ENCODE data around the gene FGB. TPM values are rescaled to one million over a fixed set of nuclear protein-coding genes. Genes with fewer than 3 reads are reported as not detected.

Gene FGB
- total RNA-seq, 1 donor from 2014 or later, result not detected

GRCh38 chr4:154612472-154613414 is 49.9 kb downstream of the FGB start, which contains the start of gene FGG:
FGG (minus strand) TSS chr4:154612656; CDS start chr4:154612609, 47 bp downstream.
- Histone ChIP-seq H3K9me3 (replicated peaks) (no peaks in the 10 kb centered on the region), H3K4me1 (no peaks in the 10 kb centered on the region), H3K4me3 (no peak within 1 kb of the TSS), H3K27ac (replicated peaks) (no peak within 1 kb of the TSS), H3K27me3 (ENCODE audit: low read depth) (peaks cover 24% of the 10 kb centered on the region), H3K36me3 (no peaks in the 10 kb centered on the region)
- no peak for DNase-seq
- intact Hi-C loops (cut with micrococcal nuclease), result no loop called here
- TF ChIP-seq, protein P1, sequence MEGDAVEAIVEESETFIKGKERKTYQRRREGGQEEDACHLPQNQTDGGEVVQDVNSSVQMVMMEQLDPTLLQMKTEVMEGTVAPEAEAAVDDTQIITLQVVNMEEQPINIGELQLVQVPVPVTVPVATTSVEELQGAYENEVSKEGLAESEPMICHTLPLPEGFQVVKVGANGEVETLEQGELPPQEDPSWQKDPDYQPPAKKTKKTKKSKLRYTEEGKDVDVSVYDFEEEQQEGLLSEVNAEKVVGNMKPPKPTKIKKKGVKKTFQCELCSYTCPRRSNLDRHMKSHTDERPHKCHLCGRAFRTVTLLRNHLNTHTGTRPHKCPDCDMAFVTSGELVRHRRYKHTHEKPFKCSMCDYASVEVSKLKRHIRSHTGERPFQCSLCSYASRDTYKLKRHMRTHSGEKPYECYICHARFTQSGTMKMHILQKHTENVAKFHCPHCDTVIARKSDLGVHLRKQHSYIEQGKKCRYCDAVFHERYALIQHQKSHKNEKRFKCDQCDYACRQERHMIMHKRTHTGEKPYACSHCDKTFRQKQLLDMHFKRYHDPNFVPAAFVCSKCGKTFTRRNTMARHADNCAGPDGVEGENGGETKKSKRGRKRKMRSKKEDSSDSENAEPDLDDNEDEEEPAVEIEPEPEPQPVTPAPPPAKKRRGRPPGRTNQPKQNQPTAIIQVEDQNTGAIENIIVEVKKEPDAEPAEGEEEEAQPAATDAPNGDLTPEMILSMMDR (IDR thresholded peaks at IDR 0.05; ENCODE audit: borderline replicate concordance), result no peak

GRCh38 chr4:154614306-154614705 is 51.5 kb downstream of the FGB start:
- Histone ChIP-seq H3K27me3 (ENCODE audit: low read depth) (peaks cover 11% of the 10 kb centered on the region), H3K4me3 (no peak overlapping the region), H3K9me3 (replicated peaks) (no peaks in the 10 kb centered on the region), H3K36me3 (no peaks in the 10 kb centered on the region), H3K4me1 (no peaks in the 10 kb centered on the region), H3K27ac (replicated peaks) (no peak overlapping the region)
- TF ChIP-seq, protein P1 (IDR thresholded peaks at IDR 0.05; ENCODE audit: borderline replicate concordance), result no peak
- DNase-seq, result no peak
- intact Hi-C loops (cut with micrococcal nuclease), result no loop called here

- Histone ChIP-seq H3K9me3 (replicated peaks) (no peaks in the 10 kb centered on the region), H3K27ac (replicated peaks) (no peak overlapping the region), H3K27me3 (ENCODE audit: low read depth) (peaks cover 4% of the 10 kb centered on the region), H3K4me3 (no peak overlapping the region), H3K36me3 (no peaks in the 10 kb centered on the region), H3K4me1 (no peaks in the 10 kb centered on the region)
- TF ChIP-seq, protein P1 (IDR thresholded peaks at IDR 0.05; ENCODE audit: borderline replicate concordance), result no peak
- DNase-seq, result no peak
- intact Hi-C loops (cut with micrococcal nuclease), result no loop called here
These were observed 52.4 kb downstream of the FGB start for GRCh38 chr4:154615211-154615610.

DNA sequence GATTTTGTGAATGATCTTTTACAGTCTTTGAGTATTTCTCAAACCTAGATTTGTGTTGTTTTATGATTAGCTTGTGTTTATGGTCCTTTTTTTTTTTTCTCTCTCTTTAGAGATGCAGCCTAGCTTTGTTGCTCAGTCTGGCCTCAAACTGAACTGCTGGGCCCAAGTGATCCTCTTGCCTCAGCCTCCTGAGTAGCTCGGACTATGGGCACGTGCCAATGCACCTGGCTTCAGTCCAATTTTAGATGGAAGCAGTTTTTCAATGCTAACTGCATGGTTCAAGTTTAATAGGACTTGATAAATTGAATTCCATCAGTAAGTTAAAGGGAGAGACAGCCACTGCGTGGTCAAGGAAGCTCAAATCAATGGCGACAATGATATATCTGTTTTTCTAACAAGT is 53.5 kb downstream of the FGB start:
- H3K27ac ChIP-seq (replicated peaks), result no peak overlapping the region
- intact Hi-C loops (cut with micrococcal nuclease), result no loop called here
- DNase-seq, result no peak
- H3K9me3 ChIP-seq (replicated peaks), result no peaks in the 10 kb centered on the region
- TF ChIP-seq, protein P1 (IDR thresholded peaks at IDR 0.05; ENCODE audit: borderline replicate concordance), result no peak
- no peaks in the 10 kb centered on the region for H3K27me3 ChIP-seq (ENCODE audit: low read depth)
- no peaks in the 10 kb centered on the region for H3K36me3 ChIP-seq
- no peak overlapping the region for H3K4me3 ChIP-seq
- no peaks in the 10 kb centered on the region for H3K4me1 ChIP-seq

DNA sequence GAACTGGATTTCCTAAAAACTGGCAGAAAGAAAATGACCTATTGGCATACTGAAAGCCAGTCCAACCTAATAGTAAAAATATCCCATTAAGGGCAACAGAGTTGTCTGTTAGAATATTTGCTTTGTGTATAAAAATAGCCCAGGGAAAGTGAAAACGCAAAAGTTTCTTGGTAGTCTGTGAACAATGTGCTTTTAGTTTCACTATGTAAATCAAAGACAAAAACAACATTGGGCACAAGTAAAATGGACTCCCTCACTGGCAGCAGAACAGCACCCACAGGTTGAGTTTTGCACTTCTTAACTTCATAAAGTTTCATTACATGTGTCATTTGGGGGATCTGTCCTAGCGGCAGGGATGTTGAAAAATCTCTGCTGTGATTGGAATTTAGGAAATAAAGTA is 53.9 kb downstream of the FGB start:
- no peaks in the 10 kb centered on the region for H3K36me3 ChIP-seq
- H3K27me3 ChIP-seq (ENCODE audit: low read depth), result no peaks in the 10 kb centered on the region
- no peak for DNase-seq
- H3K27ac ChIP-seq (replicated peaks), result no peak overlapping the region
- intact Hi-C loops (cut with micrococcal nuclease), result no loop called here
- no peaks in the 10 kb centered on the region for H3K9me3 ChIP-seq (replicated peaks)
- no peaks in the 10 kb centered on the region for H3K4me1 ChIP-seq
- TF ChIP-seq, protein P1 (IDR thresholded peaks at IDR 0.05; ENCODE audit: borderline replicate concordance), result no peak
- H3K4me3 ChIP-seq, result no peak overlapping the region
